ENCODE data around the gene ARNT2.

GRCh38 chr15:80382285-80382684 lies 21.9 kb upstream of the ARNT2 start:
- TF ChIP-seq POLR2AphosphoS5 (IDR thresholded peaks at IDR 0.05; ENCODE audit: low read depth, low read length) (no peak), RFX5 (IDR thresholded peaks at IDR 0.05; ENCODE audit: low read depth, low read length) (no peak), CTCF (CRISPR knock-in tag; IDR thresholded peaks at IDR 0.05) (no peak), ZBTB33 (CRISPR knock-in tag; IDR thresholded peaks at IDR 0.05) (no peak), ZFP41 (CRISPR knock-in tag; IDR thresholded peaks at IDR 0.05; ENCODE audit: borderline replicate concordance) (no peak), CEBPB (IDR thresholded peaks at IDR 0.05; ENCODE audit: borderline replicate concordance, low read depth, low read length) (no peak), POLR2A (IDR thresholded peaks at IDR 0.05; ENCODE audit: insufficient read depth in 1 of 2, low read depth in 2 of 2, low read length in 2 of 2) (no peak), CHD2 (IDR thresholded peaks at IDR 0.05; ENCODE audit: low read depth, low read length) (no peak), BCL6 (CRISPR knock-in tag; IDR thresholded peaks at IDR 0.05) (no peak)

Data from HepG2 (cell line).